Activated CD8-positive, alpha-beta memory T cell treated with anti-CD3 and anti-CD28 coated beads for 36 hours (primary cell): ENCODE results near the gene LARGE1. TPM values are rescaled to one million over a fixed set of nuclear protein-coding genes. Genes with fewer than 3 reads are reported as not detected.

Experiments
- CTCF ChIA-PET: fragments of 350-600 bp; sonication (Branson Sonifier 250); formaldehyde crosslinking; loops from one replicate; lab custom pipeline; 2021; ENCODE audit warnings: antibody characterized with exemption; lab: Charles Lee
- POLR2A ChIA-PET: fragments of 350-600 bp; sonication (Branson Sonifier 250); formaldehyde crosslinking; loops from one replicate; lab custom pipeline; 2021; ENCODE audit warnings: antibody characterized with exemption; lab: Charles Lee
- total RNA-seq, 2 experiments: library from RNA; stranded (reverse); gene quantifications; one replicate each; pipeline ENCODE4 v1.2.3, GENCODE V29; 2021

LARGE1 gene
- under 1 TPM; 0.17 to 0.38 TPM for total RNA-seq

- ChIA-PET POLR2A (no interaction called here), CTCF (no interaction called here)
Measured at GRCh38 chr22:33920197-33920540, at the start of gene LARGE1. Gene LARGE1, minus strand, starts transcription at chr22:33920476.

GRCh38 chr22:33969045-33969444 is 48.8 kb upstream of the LARGE1 start:
- ChIA-PET CTCF (no interaction called here), POLR2A (no interaction called here)

GRCh38 chr22:33964121-33964520 is 43.8 kb upstream of the LARGE1 start:
- POLR2A ChIA-PET: no interaction called here
- CTCF ChIA-PET: no interaction called here

- POLR2A ChIA-PET: no interaction called here
- CTCF ChIA-PET: no interaction called here
Measured at GRCh38 chr22:33962409-33962808, 42.1 kb upstream of the LARGE1 start.

- CTCF ChIA-PET: no interaction called here
- POLR2A ChIA-PET: no interaction called here
Measured at GRCh38 chr22:33958741-33959140, 38.5 kb upstream of the LARGE1 start.

GRCh38 chr22:33957086-33957485 is 36.8 kb upstream of the LARGE1 start:
- ChIA-PET CTCF (no interaction called here), POLR2A (no interaction called here)

GRCh38 chr22:33952776-33953175 is 32.5 kb upstream of the LARGE1 start:
- POLR2A ChIA-PET: no interaction called here
- CTCF ChIA-PET: no interaction called here

GRCh38 chr22:33940741-33941140 is 20.5 kb upstream of the LARGE1 start:
- ChIA-PET CTCF (interaction anchor here (0.7 kb wide), 1 partner anchor 1243 kb away, joined by 3 read pairs; no protein-coding TSS in a partner anchor), POLR2A (no interaction called here)

GRCh38 chr22:33932997-33933396 is 12.7 kb upstream of the LARGE1 start:
- POLR2A ChIA-PET: no interaction called here
- CTCF ChIA-PET: no interaction called here

- ChIA-PET CTCF (no interaction called here), POLR2A (no interaction called here)
Measured at GRCh38 chr22:33931406-33931805, 11.1 kb upstream of the LARGE1 start.

- POLR2A ChIA-PET: no interaction called here
Measured at GRCh38 chr22:33927752-33928151, 7.5 kb upstream of the LARGE1 start.

GRCh38 chr22:33925194-33925593 is 4.9 kb upstream of the LARGE1 start:
- CTCF ChIA-PET: no interaction called here
- POLR2A ChIA-PET: no interaction called here

More at GRCh38 chr22:33927752-33928151, 7.5 kb upstream of the LARGE1 start:
- CTCF ChIA-PET: no interaction called here

- CTCF ChIA-PET: interaction anchor here (0.5 kb wide), 1 partner anchor 14 kb away, joined by 3 read pairs; no protein-coding TSS in a partner anchor
Measured at GRCh38 chr22:33923660-33924246, 3.5 kb upstream of the LARGE1 start.

GRCh38 chr22:33923033-33923432 is 2.8 kb upstream of the LARGE1 start:
- POLR2A ChIA-PET: no interaction called here
- CTCF ChIA-PET: interaction anchor here (0.5 kb wide), 1 partner anchor 14 kb away, joined by 3 read pairs; no protein-coding TSS in a partner anchor

More at GRCh38 chr22:33923660-33924246, 3.5 kb upstream of the LARGE1 start:
- POLR2A ChIA-PET: no interaction called here

- CTCF ChIA-PET: no interaction called here
- POLR2A ChIA-PET: no interaction called here
Measured at GRCh38 chr22:33922349-33922681, 2.0 kb upstream of the LARGE1 start.

GRCh38 chr22:33921525-33922348 is 1.5 kb upstream of the LARGE1 start:
- CTCF ChIA-PET: no interaction called here
- POLR2A ChIA-PET: no interaction called here

GRCh38 chr22:33920927-33921524 is 750 bp upstream of the LARGE1 start:
- POLR2A ChIA-PET: no interaction called here
- CTCF ChIA-PET: no interaction called here

GRCh38 chr22:33919391-33920196 is 682 bp downstream of the LARGE1 start:
- ChIA-PET POLR2A (no interaction called here), CTCF (no interaction called here)

- ChIA-PET POLR2A (no interaction called here), CTCF (no interaction called here)
Measured at GRCh38 chr22:33918676-33919365, 1.5 kb downstream of the LARGE1 start.
